GM23338 (cell line): ENCODE results near the gene RBP5. TPM values are rescaled to one million over a fixed set of nuclear protein-coding genes. Genes with fewer than 3 reads are reported as not detected.

Source experiments
- ATAC-seq: fragments of 200-7000 bp; cut with Tn5 transposase; 3 replicates; pipeline ENCODE4 v1.9.1; 2020
- DNase-seq: peaks from one replicate; pipeline ENCODE4 v3.0.0-alpha.2; 2015; ENCODE audit warnings: low spot score
- H2AFZ ChIP-seq: fragments of 200-600 bp; sonication (generic); 2 replicates; pipeline ENCODE4 v1.8.0; 2016; ENCODE audit warnings: antibody characterized with exemption, mild to moderate bottlenecking, moderate library complexity
- H3F3A ChIP-seq: fragments of 200-600 bp; sonication (generic); replicated peaks from 2 replicates; pipeline ENCODE4 v1.8.0; 2017; ENCODE audit warnings: antibody characterized with exemption, mixed run types, low read depth
- H3K27ac ChIP-seq: fragments of 200-600 bp; sonication (generic); 2 replicates; pipeline ENCODE4 v1.6.1; 2016; ENCODE audit warnings: low read depth
- H3K27me3 ChIP-seq: fragments of 200-600 bp; sonication (generic); 2 replicates; pipeline ENCODE4 v1.8.0; 2016; ENCODE audit warnings: mild to moderate bottlenecking, mixed run types, moderate library complexity; ENCODE audit not compliant: insufficient read depth
- H3K36me3 ChIP-seq: fragments of 200-600 bp; sonication (generic); 2 replicates; pipeline ENCODE4 v1.8.0; 2016; ENCODE audit warnings: mild to moderate bottlenecking; ENCODE audit not compliant: insufficient read depth
- H3K4me1 ChIP-seq: fragments of 200-600 bp; sonication (generic); 2 replicates; pipeline ENCODE4 v1.8.0; 2016; ENCODE audit warnings: mild to moderate bottlenecking, moderate library complexity; ENCODE audit not compliant: insufficient read depth
- H3K4me2 ChIP-seq: fragments of 200-600 bp; sonication (generic); 2 replicates; pipeline ENCODE4 v1.7.1; 2017; ENCODE audit warnings: mixed run types
- H3K4me3 ChIP-seq: fragments of 200-600 bp; sonication (generic); 2 replicates; pipeline ENCODE4 v1.6.1; 2016; ENCODE audit warnings: mixed run types
- H3K79me2 ChIP-seq: fragments of 200-600 bp; sonication (generic); replicated peaks from 2 replicates; pipeline ENCODE4 v1.8.0; 2017; ENCODE audit warnings: mild to moderate bottlenecking; ENCODE audit not compliant: insufficient read depth
- H3K9me2 ChIP-seq: fragments of 200-600 bp; sonication (generic); 2 replicates; pipeline ENCODE4 v1.8.0; 2017; ENCODE audit not compliant: insufficient read depth
- H4K20me1 ChIP-seq: fragments of 200-600 bp; sonication (generic); replicated peaks from 2 replicates; pipeline ENCODE4 v1.8.0; 2017; ENCODE audit warnings: mild to moderate bottlenecking; ENCODE audit not compliant: insufficient read depth
- H3K27ac Mint-ChIP-seq: 2 replicates; pipeline ENCODE4 v1.8.0; 2020; ENCODE audit warnings: inconsistent platforms, mild to moderate bottlenecking, moderate library complexity, mixed read lengths
- H3K27me3 Mint-ChIP-seq: 3 replicates; pipeline ENCODE4 v1.8.0; 2022; ENCODE audit warnings: low read depth, mild to moderate bottlenecking, moderate library complexity, mixed read lengths, inconsistent platforms; ENCODE audit not compliant: insufficient read depth, poor library complexity
- H3K36me3 Mint-ChIP-seq: 3 replicates; pipeline ENCODE4 v1.8.0; 2021; ENCODE audit warnings: low read depth, mild to moderate bottlenecking, inconsistent platforms, moderate library complexity, mixed read lengths
- H3K4me1 Mint-ChIP-seq: 3 replicates; pipeline ENCODE4 v1.8.0; 2020; ENCODE audit warnings: mild to moderate bottlenecking, inconsistent platforms, mixed read lengths
- H3K4me3 Mint-ChIP-seq: 3 replicates; pipeline ENCODE4 v1.8.0; 2021; ENCODE audit warnings: moderate library complexity, mild to moderate bottlenecking, inconsistent platforms, mixed read lengths
- H3K9me3 Mint-ChIP-seq: 3 replicates; pipeline ENCODE4 v1.8.0; 2020; ENCODE audit warnings: moderate library complexity, mild to moderate bottlenecking, inconsistent platforms, mixed read lengths
- CREB1 ChIP-seq: fragments of 250-450 bp; sonication (Bioruptor Pico); IDR thresholded peaks from 2 replicates; pipeline ENCODE4 v1.5.0; 2020; ENCODE audit warnings: low read depth, mild to moderate bottlenecking, moderate library complexity
- CTCF ChIP-seq, 2 experiments: fragments of 200-600 bp in 1 of 2; sonication (generic) in 1 of 2; conservative IDR thresholded peaks; 2 replicates each; pipeline versions ENCODE4 v1.5.1 to v1.6.1; 2016 to 2017; ENCODE audit warnings: antibody characterized with exemption in 2 of 2, low read depth in 2 of 2, mild to moderate bottlenecking in 2 of 2, moderate library complexity in 1 of 2
- EZH2 ChIP-seq: fragments of 200-600 bp; sonication (generic); IDR thresholded peaks from one replicate; pipeline ENCODE4 v1.8.0; 2017; ENCODE audit warnings: antibody characterized with exemption, mild to moderate bottlenecking, low read depth; ENCODE audit not compliant: unreplicated experiment
- EZH2phosphoT487 ChIP-seq: fragments of 200-600 bp; sonication (generic); IDR thresholded peaks from one replicate; pipeline ENCODE4 v1.8.1; 2018; ENCODE audit warnings: antibody characterized with exemption; ENCODE audit not compliant: unreplicated experiment
- NANOG ChIP-seq: IDR thresholded peaks from 2 replicates; pipeline ENCODE4 v1.6.1; 2016; ENCODE audit warnings: antibody characterized with exemption, borderline replicate concordance
- POLR2AphosphoS5 ChIP-seq: IDR thresholded peaks from 2 replicates; pipeline ENCODE4 v1.6.1; 2016; ENCODE audit warnings: antibody characterized with exemption, low read depth
- REST ChIP-seq: IDR thresholded peaks from one replicate; pipeline ENCODE4 v1.6.1; 2018; ENCODE audit warnings: antibody characterized with exemption; ENCODE audit not compliant: unreplicated experiment
- STAT1 ChIP-seq: IDR thresholded peaks from one replicate; pipeline ENCODE4 v1.6.1; 2016; ENCODE audit warnings: antibody characterized with exemption; ENCODE audit not compliant: unreplicated experiment
- ZNF114 ChIP-seq: fragments of 250-450 bp; sonication (Bioruptor Pico); IDR thresholded peaks from 2 replicates; pipeline ENCODE4 v1.5.0; 2020; ENCODE audit warnings: mild to moderate bottlenecking, moderate library complexity
- ZNF331 ChIP-seq: fragments of 250-450 bp; sonication (Bioruptor Pico); IDR thresholded peaks from 2 replicates; pipeline ENCODE4 v1.5.0; 2020; ENCODE audit warnings: low read depth, mild to moderate bottlenecking, moderate library complexity
- polyA plus RNA-seq: library from polyadenylated mRNA; unstranded; fragments of >200 nt; fragmentation: Nextera tagmentation; extraction: Ambion mirVana; gene quantifications from 2 replicates; pipeline ENCODE4 v1.2.1, GENCODE V29; 2016
- total RNA-seq: library from RNA; depleted of rRNA; stranded (reverse); fragments of >200 nt; shearing (Covaris generic); gene quantifications from 2 replicates; pipeline ENCODE4 v1.2.3, GENCODE V29; 2014
- TF ChIP-seq, protein P1 (sequence below): IDR thresholded peaks from 2 replicates; pipeline ENCODE4 v1.6.1; 2016; ENCODE audit warnings: antibody characterized with exemption
- TF ChIP-seq, protein P2 (sequence below): fragments of 250-450 bp; sonication (Bioruptor Pico); IDR thresholded peaks from 2 replicates; pipeline ENCODE4 v1.5.0; 2020; ENCODE audit warnings: mild to moderate bottlenecking, moderate library complexity

Gene RBP5
- total and polyA plus RNA-seq, 2 experiments from 2014 or later: 1.2 to 3.0 TPM

DNA sequence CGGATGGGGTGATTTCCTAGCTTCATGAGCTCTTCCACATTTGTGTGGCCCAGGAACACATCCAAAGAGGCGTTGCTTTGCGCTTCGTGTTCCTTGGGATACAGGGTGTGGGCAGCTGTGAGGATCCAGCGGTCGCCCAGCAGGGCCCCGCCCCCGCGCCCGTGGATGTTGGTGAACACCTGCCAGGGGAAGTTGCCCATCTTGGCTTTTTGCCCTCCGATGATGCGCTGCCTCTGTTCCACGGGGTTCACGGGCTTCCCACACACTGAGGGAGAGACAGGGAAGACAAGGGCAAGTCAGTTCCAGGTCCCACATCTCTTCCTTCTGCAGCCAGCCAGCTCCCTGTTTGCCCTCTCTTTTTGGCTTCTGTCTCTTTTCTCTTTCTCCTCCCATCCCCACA, 47.7 kb downstream of the RBP5 start:
- Histone ChIP-seq H4K20me1 (no peaks in the 10 kb centered on the region), H3K79me2 (no peaks in the 10 kb centered on the region)

More for the DNA sequence above, 47.7 kb downstream of the RBP5 start:
- H3K4me3 Mint-ChIP-seq: no peak overlapping the region
- peaks cover 6% of the 10 kb centered on the region for H3K36me3 Mint-ChIP-seq
- H3K36me3 ChIP-seq: no peaks in the 10 kb centered on the region
- H3K9me3 Mint-ChIP-seq: peaks cover 4% of the 10 kb centered on the region
- H3K27me3 ChIP-seq: no peaks in the 10 kb centered on the region
- H3F3A ChIP-seq: no peaks in the 10 kb centered on the region
- no peak overlapping the region for H3K27ac Mint-ChIP-seq
- H3K27ac ChIP-seq: no peak overlapping the region
- DNase-seq (no peak), ATAC-seq (no peak)
- H2AFZ ChIP-seq: no peak overlapping the region
- H3K9me2 ChIP-seq: no peaks in the 10 kb centered on the region; the same call in 1 of the 2 replicates
- H3K4me1 Mint-ChIP-seq: no peaks in the 10 kb centered on the region
- H3K4me3 ChIP-seq: no peak overlapping the region
- H3K27me3 Mint-ChIP-seq: peaks cover 1% of the 10 kb centered on the region
- no peak overlapping the region for H3K4me2 ChIP-seq
- H3K4me1 ChIP-seq: no peaks in the 10 kb centered on the region
- no peak for TF ChIP-seq NANOG
- TF ChIP-seq EZH2phosphoT487: no peak
- TF ChIP-seq POLR2AphosphoS5: no peak
- no peak for TF ChIP-seq ZNF331 (CRISPR knock-in tag)
- TF ChIP-seq CREB1 (CRISPR knock-in tag): no peak
- TF ChIP-seq EZH2: no peak
- TF ChIP-seq CTCF (conservative IDR thresholded peaks at IDR 0.05; ENCODE audit: low read depth in 2 of 2): no peak
- TF ChIP-seq, protein P1, sequence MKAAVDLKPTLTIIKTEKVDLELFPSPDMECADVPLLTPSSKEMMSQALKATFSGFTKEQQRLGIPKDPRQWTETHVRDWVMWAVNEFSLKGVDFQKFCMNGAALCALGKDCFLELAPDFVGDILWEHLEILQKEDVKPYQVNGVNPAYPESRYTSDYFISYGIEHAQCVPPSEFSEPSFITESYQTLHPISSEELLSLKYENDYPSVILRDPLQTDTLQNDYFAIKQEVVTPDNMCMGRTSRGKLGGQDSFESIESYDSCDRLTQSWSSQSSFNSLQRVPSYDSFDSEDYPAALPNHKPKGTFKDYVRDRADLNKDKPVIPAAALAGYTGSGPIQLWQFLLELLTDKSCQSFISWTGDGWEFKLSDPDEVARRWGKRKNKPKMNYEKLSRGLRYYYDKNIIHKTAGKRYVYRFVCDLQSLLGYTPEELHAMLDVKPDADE: no peak
- no peak for TF ChIP-seq STAT1
- TF ChIP-seq REST: no peak
- no peak for TF ChIP-seq ZNF114 (CRISPR knock-in tag)
- TF ChIP-seq, protein P2, sequence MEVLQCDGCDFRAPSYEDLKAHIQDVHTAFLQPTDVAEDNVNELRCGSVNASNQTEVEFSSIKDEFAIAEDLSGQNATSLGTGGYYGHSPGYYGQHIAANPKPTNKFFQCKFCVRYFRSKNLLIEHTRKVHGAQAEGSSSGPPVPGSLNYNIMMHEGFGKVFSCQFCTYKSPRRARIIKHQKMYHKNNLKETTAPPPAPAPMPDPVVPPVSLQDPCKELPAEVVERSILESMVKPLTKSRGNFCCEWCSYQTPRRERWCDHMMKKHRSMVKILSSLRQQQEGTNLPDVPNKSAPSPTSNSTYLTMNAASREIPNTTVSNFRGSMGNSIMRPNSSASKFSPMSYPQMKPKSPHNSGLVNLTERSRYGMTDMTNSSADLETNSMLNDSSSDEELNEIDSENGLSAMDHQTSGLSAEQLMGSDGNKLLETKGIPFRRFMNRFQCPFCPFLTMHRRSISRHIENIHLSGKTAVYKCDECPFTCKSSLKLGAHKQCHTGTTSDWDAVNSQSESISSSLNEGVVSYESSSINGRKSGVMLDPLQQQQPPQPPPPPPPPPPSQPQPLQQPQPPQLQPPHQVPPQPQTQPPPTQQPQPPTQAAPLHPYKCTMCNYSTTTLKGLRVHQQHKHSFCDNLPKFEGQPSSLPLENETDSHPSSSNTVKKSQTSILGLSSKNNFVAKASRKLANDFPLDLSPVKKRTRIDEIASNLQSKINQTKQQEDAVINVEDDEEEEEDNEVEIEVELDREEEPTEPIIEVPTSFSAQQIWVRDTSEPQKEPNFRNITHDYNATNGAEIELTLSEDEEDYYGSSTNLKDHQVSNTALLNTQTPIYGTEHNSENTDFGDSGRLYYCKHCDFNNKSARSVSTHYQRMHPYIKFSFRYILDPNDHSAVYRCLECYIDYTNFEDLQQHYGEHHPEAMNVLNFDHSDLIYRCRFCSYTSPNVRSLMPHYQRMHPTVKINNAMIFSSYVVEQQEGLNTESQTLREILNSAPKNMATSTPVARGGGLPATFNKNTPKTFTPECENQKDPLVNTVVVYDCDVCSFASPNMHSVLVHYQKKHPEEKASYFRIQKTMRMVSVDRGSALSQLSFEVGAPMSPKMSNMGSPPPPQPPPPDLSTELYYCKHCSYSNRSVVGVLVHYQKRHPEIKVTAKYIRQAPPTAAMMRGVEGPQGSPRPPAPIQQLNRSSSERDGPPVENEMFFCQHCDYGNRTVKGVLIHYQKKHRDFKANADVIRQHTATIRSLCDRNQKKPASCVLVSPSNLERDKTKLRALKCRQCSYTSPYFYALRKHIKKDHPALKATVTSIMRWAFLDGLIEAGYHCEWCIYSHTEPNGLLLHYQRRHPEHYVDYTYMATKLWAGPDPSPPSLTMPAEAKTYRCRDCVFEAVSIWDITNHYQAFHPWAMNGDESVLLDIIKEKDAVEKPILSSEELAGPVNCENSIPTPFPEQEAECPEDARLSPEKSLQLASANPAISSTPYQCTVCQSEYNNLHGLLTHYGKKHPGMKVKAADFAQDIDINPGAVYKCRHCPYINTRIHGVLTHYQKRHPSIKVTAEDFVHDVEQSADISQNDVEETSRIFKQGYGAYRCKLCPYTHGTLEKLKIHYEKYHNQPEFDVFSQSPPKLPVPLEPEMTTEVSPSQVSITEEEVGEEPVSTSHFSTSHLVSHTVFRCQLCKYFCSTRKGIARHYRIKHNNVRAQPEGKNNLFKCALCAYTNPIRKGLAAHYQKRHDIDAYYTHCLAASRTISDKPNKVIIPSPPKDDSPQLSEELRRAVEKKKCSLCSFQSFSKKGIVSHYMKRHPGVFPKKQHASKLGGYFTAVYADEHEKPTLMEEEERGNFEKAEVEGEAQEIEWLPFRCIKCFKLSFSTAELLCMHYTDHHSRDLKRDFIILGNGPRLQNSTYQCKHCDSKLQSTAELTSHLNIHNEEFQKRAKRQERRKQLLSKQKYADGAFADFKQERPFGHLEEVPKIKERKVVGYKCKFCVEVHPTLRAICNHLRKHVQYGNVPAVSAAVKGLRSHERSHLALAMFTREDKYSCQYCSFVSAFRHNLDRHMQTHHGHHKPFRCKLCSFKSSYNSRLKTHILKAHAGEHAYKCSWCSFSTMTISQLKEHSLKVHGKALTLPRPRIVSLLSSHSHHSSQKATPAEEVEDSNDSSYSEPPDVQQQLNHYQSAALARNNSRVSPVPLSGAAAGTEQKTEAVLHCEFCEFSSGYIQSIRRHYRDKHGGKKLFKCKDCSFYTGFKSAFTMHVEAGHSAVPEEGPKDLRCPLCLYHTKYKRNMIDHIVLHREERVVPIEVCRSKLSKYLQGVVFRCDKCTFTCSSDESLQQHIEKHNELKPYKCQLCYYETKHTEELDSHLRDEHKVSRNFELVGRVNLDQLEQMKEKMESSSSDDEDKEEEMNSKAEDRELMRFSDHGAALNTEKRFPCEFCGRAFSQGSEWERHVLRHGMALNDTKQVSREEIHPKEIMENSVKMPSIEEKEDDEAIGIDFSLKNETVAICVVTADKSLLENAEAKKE (CRISPR knock-in tag): no peak
